ENCODE measurements around the gene SH3PXD2B. TPM values are rescaled to one million over a fixed set of nuclear protein-coding genes. Genes with fewer than 3 reads are reported as not detected.
A peak's percentile ranks its signal among the peaks of the same experiment; 100 is the strongest.

Gene SH3PXD2B
- total RNA-seq, 1 donor from 2014 or later, result 62.4 TPM

- no peaks in the 10 kb centered on the region for H3K27me3 ChIP-seq (ENCODE audit: control insufficient read depth, insufficient read depth, low read length)
- TF ChIP-seq CTCF (IDR thresholded peaks at IDR 0.05; ENCODE audit: insufficient read depth, low read length, poor library complexity, severe bottlenecking), result no peak
- peak; percentile 10 for DNase-seq (ENCODE audit: low read depth)
- H3K4me3 ChIP-seq (ENCODE audit: low read depth, low read length), result no peak overlapping the region
- H3K36me3 ChIP-seq (ENCODE audit: control insufficient read depth, insufficient read depth, low read length), result no peaks in the 10 kb centered on the region
Observed at GRCh38 chr5:172383191-172383802, 71.0 kb downstream of the SH3PXD2B start.

- Histone ChIP-seq H3K4me3 (ENCODE audit: low read depth, low read length) (no peak overlapping the region), H3K36me3 (ENCODE audit: control insufficient read depth, insufficient read depth, low read length) (peaks cover 3% of the 10 kb centered on the region), H3K27me3 (ENCODE audit: control insufficient read depth, insufficient read depth, low read length) (no peaks in the 10 kb centered on the region)
- TF ChIP-seq CTCF (IDR thresholded peaks at IDR 0.05; ENCODE audit: insufficient read depth, low read length, poor library complexity, severe bottlenecking), result no peak
- DNase-seq (ENCODE audit: low read depth), result no peak
Observed at GRCh38 chr5:172380987-172381643, 73.2 kb downstream of the SH3PXD2B start.

- TF ChIP-seq CTCF (IDR thresholded peaks at IDR 0.05; ENCODE audit: insufficient read depth, low read length, poor library complexity, severe bottlenecking), result no peak
- Histone ChIP-seq H3K36me3 (ENCODE audit: control insufficient read depth, insufficient read depth, low read length) (peaks cover 3% of the 10 kb centered on the region), H3K27me3 (ENCODE audit: control insufficient read depth, insufficient read depth, low read length) (no peaks in the 10 kb centered on the region), H3K4me3 (ENCODE audit: low read depth, low read length) (no peak overlapping the region)
- no peak for DNase-seq (ENCODE audit: low read depth)
Observed at GRCh38 chr5:172380301-172380986, 73.9 kb downstream of the SH3PXD2B start.

- DNase-seq (ENCODE audit: low read depth), result no peak
- no peak for TF ChIP-seq CTCF (IDR thresholded peaks at IDR 0.05; ENCODE audit: insufficient read depth, low read length, poor library complexity, severe bottlenecking)
- Histone ChIP-seq H3K36me3 (ENCODE audit: control insufficient read depth, insufficient read depth, low read length) (peaks cover 3% of the 10 kb centered on the region), H3K4me3 (ENCODE audit: low read depth, low read length) (no peak overlapping the region), H3K27me3 (ENCODE audit: control insufficient read depth, insufficient read depth, low read length) (no peaks in the 10 kb centered on the region)
Observed at GRCh38 chr5:172379481-172379880, 74.8 kb downstream of the SH3PXD2B start.

GRCh38 chr5:172377856-172378255 is 76.5 kb downstream of the SH3PXD2B start:
- peaks cover 3% of the 10 kb centered on the region for H3K36me3 ChIP-seq (ENCODE audit: control insufficient read depth, insufficient read depth, low read length)
- no peak for DNase-seq (ENCODE audit: low read depth)
- H3K27me3 ChIP-seq (ENCODE audit: control insufficient read depth, insufficient read depth, low read length), result no peaks in the 10 kb centered on the region
- TF ChIP-seq CTCF (IDR thresholded peaks at IDR 0.05; ENCODE audit: insufficient read depth, low read length, poor library complexity, severe bottlenecking), result no peak
- H3K4me3 ChIP-seq (ENCODE audit: low read depth, low read length), result no peak overlapping the region

Data from kidney epithelial cell (primary cell).